Measurements from ENCODE around the gene NPY5R.

Gene NPY5R

DNA sequence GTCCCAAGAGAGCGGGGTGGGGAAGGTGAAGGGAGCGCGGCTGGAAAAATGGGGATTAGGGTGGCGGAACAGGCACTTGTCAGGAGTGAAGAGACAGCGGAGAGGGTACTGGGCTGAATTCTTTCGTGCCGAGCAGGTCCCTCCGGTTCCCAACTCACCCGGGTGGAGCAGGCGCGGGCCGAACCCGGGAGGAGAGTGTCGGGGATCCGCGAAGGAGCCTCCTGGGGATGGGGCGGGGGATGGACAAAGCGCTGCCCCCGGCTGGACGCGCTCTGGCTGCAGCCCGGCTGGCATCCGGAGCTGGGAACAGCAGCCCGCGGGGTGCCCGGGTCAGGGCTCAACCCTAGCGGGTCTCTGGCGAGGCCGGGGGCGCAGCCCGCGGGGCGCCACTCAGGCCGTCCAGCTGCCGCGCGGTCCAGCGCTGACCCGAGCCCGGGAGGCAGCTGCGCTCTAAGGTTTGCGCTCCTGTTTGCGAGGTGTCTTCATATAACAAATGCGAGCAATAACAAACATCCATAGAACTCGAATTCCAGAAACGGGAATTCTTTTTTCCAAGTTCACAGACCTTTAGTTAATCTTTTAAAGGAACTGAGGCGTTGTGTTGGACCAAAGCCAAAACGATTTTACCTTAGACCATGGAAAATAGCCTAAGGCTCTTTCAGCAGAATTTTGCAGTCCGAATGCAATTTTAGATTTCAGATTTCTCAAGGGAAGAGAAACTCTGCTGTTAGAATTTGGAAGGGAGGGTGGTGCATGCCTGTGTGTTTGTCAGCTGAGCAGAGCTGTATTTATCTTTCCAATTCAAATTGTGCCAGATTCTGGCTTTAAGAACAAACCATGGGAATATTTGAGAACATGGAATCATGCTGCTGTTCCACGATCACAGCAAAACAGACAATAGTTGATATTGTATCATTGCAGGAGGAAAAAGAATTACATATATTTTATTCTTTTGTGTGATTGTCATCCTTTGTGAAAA, 744 bp downstream of the NPY5R start:
- no peak for TF ChIP-seq YY1 (IDR thresholded peaks at IDR 0.05; ENCODE audit: low read depth)
- TF ChIP-seq EP300 (IDR thresholded peaks at IDR 0.05; ENCODE audit: borderline replicate concordance): no peak
- no peak for TF ChIP-seq FOXM1 (IDR thresholded peaks at IDR 0.05; ENCODE audit: borderline replicate concordance, low read depth)
- TF ChIP-seq MAX (IDR thresholded peaks at IDR 0.05): no peak
- TF ChIP-seq ZBTB7A (IDR thresholded peaks at IDR 0.05; ENCODE audit: low read depth): peak; percentile 56; the same call in 1 of the 2 replicates
- TF ChIP-seq NFIC (IDR thresholded peaks at IDR 0.05): 0 out of 2 replicates have a peak, but pooled peaks have one; percentile 35
- TF ChIP-seq RAD21 (IDR thresholded peaks at IDR 0.05; ENCODE audit: low read depth): no peak
- TF ChIP-seq, protein P1, sequence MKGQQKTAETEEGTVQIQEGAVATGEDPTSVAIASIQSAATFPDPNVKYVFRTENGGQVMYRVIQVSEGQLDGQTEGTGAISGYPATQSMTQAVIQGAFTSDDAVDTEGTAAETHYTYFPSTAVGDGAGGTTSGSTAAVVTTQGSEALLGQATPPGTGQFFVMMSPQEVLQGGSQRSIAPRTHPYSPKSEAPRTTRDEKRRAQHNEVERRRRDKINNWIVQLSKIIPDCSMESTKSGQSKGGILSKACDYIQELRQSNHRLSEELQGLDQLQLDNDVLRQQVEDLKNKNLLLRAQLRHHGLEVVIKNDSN (IDR thresholded peaks at IDR 0.05): no peak

GRCh38 chr4:163350672-163351071, 7.0 kb downstream of the NPY5R start:
- peak; percentile 76 for TF ChIP-seq TEAD4 (IDR thresholded peaks at IDR 0.05)
- no peak for TF ChIP-seq TCF12 (IDR thresholded peaks at IDR 0.05; ENCODE audit: low read depth)

GRCh38 chr4:163353054-163353453, 9.4 kb downstream of the NPY5R start:
- TF ChIP-seq ZBTB7A (IDR thresholded peaks at IDR 0.05; ENCODE audit: low read depth) (no peak), FOXM1 (IDR thresholded peaks at IDR 0.05; ENCODE audit: borderline replicate concordance, low read depth) (no peak), YY1 (IDR thresholded peaks at IDR 0.05; ENCODE audit: low read depth) (no peak), TEAD4 (IDR thresholded peaks at IDR 0.05) (no peak), RAD21 (IDR thresholded peaks at IDR 0.05; ENCODE audit: low read depth) (no peak), EP300 (IDR thresholded peaks at IDR 0.05; ENCODE audit: borderline replicate concordance) (no peak)
- TF ChIP-seq, protein P2, sequence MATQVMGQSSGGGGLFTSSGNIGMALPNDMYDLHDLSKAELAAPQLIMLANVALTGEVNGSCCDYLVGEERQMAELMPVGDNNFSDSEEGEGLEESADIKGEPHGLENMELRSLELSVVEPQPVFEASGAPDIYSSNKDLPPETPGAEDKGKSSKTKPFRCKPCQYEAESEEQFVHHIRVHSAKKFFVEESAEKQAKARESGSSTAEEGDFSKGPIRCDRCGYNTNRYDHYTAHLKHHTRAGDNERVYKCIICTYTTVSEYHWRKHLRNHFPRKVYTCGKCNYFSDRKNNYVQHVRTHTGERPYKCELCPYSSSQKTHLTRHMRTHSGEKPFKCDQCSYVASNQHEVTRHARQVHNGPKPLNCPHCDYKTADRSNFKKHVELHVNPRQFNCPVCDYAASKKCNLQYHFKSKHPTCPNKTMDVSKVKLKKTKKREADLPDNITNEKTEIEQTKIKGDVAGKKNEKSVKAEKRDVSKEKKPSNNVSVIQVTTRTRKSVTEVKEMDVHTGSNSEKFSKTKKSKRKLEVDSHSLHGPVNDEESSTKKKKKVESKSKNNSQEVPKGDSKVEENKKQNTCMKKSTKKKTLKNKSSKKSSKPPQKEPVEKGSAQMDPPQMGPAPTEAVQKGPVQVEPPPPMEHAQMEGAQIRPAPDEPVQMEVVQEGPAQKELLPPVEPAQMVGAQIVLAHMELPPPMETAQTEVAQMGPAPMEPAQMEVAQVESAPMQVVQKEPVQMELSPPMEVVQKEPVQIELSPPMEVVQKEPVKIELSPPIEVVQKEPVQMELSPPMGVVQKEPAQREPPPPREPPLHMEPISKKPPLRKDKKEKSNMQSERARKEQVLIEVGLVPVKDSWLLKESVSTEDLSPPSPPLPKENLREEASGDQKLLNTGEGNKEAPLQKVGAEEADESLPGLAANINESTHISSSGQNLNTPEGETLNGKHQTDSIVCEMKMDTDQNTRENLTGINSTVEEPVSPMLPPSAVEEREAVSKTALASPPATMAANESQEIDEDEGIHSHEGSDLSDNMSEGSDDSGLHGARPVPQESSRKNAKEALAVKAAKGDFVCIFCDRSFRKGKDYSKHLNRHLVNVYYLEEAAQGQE (IDR thresholded peaks at IDR 0.05; ENCODE audit: low read depth): no peak
- TF ChIP-seq, protein P1 (IDR thresholded peaks at IDR 0.05): no peak

GRCh38 chr4:163356104-163356503, 12.4 kb downstream of the NPY5R start:
- TF ChIP-seq, protein P2 (IDR thresholded peaks at IDR 0.05; ENCODE audit: low read depth): no peak
- TF ChIP-seq MAX (IDR thresholded peaks at IDR 0.05) (no peak), CEBPB (IDR thresholded peaks at IDR 0.05) (no peak), CREB1 (IDR thresholded peaks at IDR 0.05; ENCODE audit: low read depth) (no peak), EGR1 (IDR thresholded peaks at IDR 0.05) (no peak), EP300 (IDR thresholded peaks at IDR 0.05; ENCODE audit: borderline replicate concordance) (no peak), RAD21 (IDR thresholded peaks at IDR 0.05; ENCODE audit: low read depth) (no peak), TEAD4 (IDR thresholded peaks at IDR 0.05) (no peak), FOXM1 (IDR thresholded peaks at IDR 0.05; ENCODE audit: borderline replicate concordance, low read depth) (no peak), TCF12 (IDR thresholded peaks at IDR 0.05; ENCODE audit: low read depth) (no peak), YY1 (IDR thresholded peaks at IDR 0.05; ENCODE audit: low read depth) (no peak), NFIC (IDR thresholded peaks at IDR 0.05) (no peak), ZBTB7A (IDR thresholded peaks at IDR 0.05; ENCODE audit: low read depth) (no peak), TAF1 (IDR thresholded peaks at IDR 0.05; ENCODE audit: low read depth) (no peak)
- TF ChIP-seq, protein P1 (IDR thresholded peaks at IDR 0.05): no peak

DNA sequence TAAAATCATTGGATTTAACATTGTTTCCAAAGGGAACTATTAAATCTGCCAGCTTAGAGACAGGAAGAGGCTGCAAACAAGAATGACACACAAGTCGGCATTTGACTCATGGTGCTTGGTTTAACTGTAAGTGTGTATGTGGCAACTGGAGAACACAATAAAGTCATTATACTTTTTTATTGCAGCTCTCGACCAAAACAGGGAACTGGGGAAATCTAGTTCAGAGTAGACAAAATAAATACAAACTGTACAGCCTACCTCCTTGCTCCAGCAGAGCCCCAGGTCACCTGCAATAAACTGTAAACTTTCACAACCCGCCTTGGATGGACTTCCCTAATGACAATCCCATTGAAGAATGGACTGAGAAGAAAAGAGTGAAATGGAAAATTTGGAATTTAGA, 24.0 kb downstream of the NPY5R start:
- no peak for TF ChIP-seq NFIC (IDR thresholded peaks at IDR 0.05)
- no peak for TF ChIP-seq EP300 (IDR thresholded peaks at IDR 0.05; ENCODE audit: borderline replicate concordance)
- TF ChIP-seq, protein P1 (IDR thresholded peaks at IDR 0.05): no peak
- TF ChIP-seq CREB1 (IDR thresholded peaks at IDR 0.05; ENCODE audit: low read depth): no peak
- TF ChIP-seq MAX (IDR thresholded peaks at IDR 0.05): no peak
- TF ChIP-seq YY1 (IDR thresholded peaks at IDR 0.05; ENCODE audit: low read depth): no peak
